Endothelial cell of umbilical vein (primary cell): Measurements from ENCODE around the gene ARG1. TPM values are rescaled to one million over a fixed set of nuclear protein-coding genes. Genes with fewer than 3 reads are reported as not detected.

Experiments
- BruUV-seq: library from RNA; stranded (reverse); fragments of 400-500 nt; replicated peaks from 2 replicates; lab custom pipeline; 2021; lab: Mats Ljungman, UMichigan
- CTCF ChIA-PET: fragments of 300-600, 350-600 bp; sonication (Branson Sonifier 250); formaldehyde crosslinking; loops from one replicate; lab custom pipeline; 2021; ENCODE audit warnings: antibody characterized with exemption, inconsistent platforms; lab: Charles Lee
- POLR2A ChIA-PET: fragments of 300-600, 350-600 bp; sonication (Branson Sonifier 250); formaldehyde crosslinking; loops from one replicate; lab custom pipeline; 2021; ENCODE audit warnings: antibody characterized with exemption, inconsistent platforms; lab: Charles Lee
- DNase-seq: peaks from one replicate; pipeline ENCODE4 v3.0.0-alpha.2; 2011; ENCODE audit warnings: low read depth, low spot score
- FAIRE-seq: peaks from 2 replicates; lab custom pipeline; 2011; peaks lifted over from hg19 to GRCh38; lab: Jason Lieb, UNC
- H2AFZ ChIP-seq: 2 replicates; pipeline ENCODE4 v1.6.0; 2012; ENCODE audit warnings: low read depth, low read length, control low read depth, inconsistent platforms
- H3K27ac ChIP-seq: 2 replicates; pipeline ENCODE4 v1.5.1; 2011; ENCODE audit warnings: low read depth, mild to moderate bottlenecking, control low read depth, low read length, moderate library complexity; ENCODE audit not compliant: insufficient read depth
- H3K27me3 ChIP-seq, 2 experiments: 2 replicates each; pipeline versions ENCODE4 v1.6.0 to v1.6.1; 2011; ENCODE audit warnings: low read length in 2 of 2, mixed read lengths in 1 of 2; ENCODE audit not compliant: control insufficient read depth in 2 of 2, insufficient read depth in 2 of 2
- H3K36me3 ChIP-seq, 2 experiments: 2 replicates in 1 of 2; 3 replicates in 1 of 2; pipeline ENCODE4 v1.5.1; 2011; ENCODE audit warnings: low read length in 2 of 2, mild to moderate bottlenecking in 1 of 2, moderate library complexity in 1 of 2; ENCODE audit not compliant: control insufficient read depth in 2 of 2, insufficient read depth in 2 of 2; ENCODE audit errors: extremely low read depth in 1 of 2
- H3K4me1 ChIP-seq: 3 replicates; pipeline ENCODE4 v1.5.1; 2011; ENCODE audit warnings: mild to moderate bottlenecking, low read length; ENCODE audit not compliant: control insufficient read depth, insufficient read depth; ENCODE audit errors: extremely low read depth
- H3K4me2 ChIP-seq: 2 replicates; pipeline ENCODE4 v1.6.1; 2011; ENCODE audit warnings: low read length, control low read depth, mixed read lengths; ENCODE audit not compliant: insufficient read depth
- H3K4me3 ChIP-seq, 3 experiments: fragments of 200-600 bp in 1 of 3; sonication (generic), shearing (Covaris generic) in 1 of 3; replicated peaks in 1 of 3; 2 replicates each; pipeline ENCODE4 v1.5.1; 2011 to 2016; ENCODE audit warnings: control low read depth in 3 of 3, low read length in 3 of 3, mild to moderate bottlenecking in 2 of 3, inconsistent platforms in 1 of 3, low read depth in 1 of 3, moderate library complexity in 1 of 3; ENCODE audit not compliant: insufficient read depth in 1 of 3
- H3K79me2 ChIP-seq: 2 replicates; pipeline ENCODE4 v1.6.0; 2012; ENCODE audit warnings: low read length, inconsistent platforms; ENCODE audit not compliant: control insufficient read depth, insufficient read depth
- H3K9ac ChIP-seq: replicated peaks from 2 replicates; pipeline ENCODE3; 2011; ENCODE audit warnings: low read length, control low read depth; ENCODE audit not compliant: insufficient read depth; ENCODE audit errors: extremely low read depth
- H3K9me1 ChIP-seq: replicated peaks from 3 replicates; pipeline ENCODE4 v1.6.0; 2011; ENCODE audit warnings: mild to moderate bottlenecking, low read length; ENCODE audit not compliant: control insufficient read depth, insufficient read depth; ENCODE audit errors: extremely low read depth
- H3K9me3 ChIP-seq: replicated peaks from 2 replicates; pipeline ENCODE4 v1.5.1; 2012; ENCODE audit warnings: low read length, inconsistent platforms; ENCODE audit not compliant: control insufficient read depth, insufficient read depth
- H4K20me1 ChIP-seq: replicated peaks from 2 replicates; pipeline ENCODE3; 2011; ENCODE audit warnings: mild to moderate bottlenecking, low read length; ENCODE audit not compliant: control insufficient read depth, insufficient read depth; ENCODE audit errors: extremely low read depth
- CTCF ChIP-seq, 2 donors: IDR thresholded peaks; 1 replicate in 1 of 2; 2 replicates in 1 of 2; pipeline ENCODE4 v1.5.1; 2011; ENCODE audit warnings: low read length in 2 of 2, mild to moderate bottlenecking in 2 of 2, moderate library complexity in 2 of 2, control low read depth in 1 of 2, inconsistent platforms in 1 of 2, low read depth in 1 of 2; ENCODE audit not compliant: insufficient read depth in 1 of 2; ENCODE audit errors: extremely low read depth in 1 of 2
- EZH2 ChIP-seq: IDR thresholded peaks from 2 replicates; pipeline ENCODE4 v1.6.1; 2012; ENCODE audit warnings: borderline replicate concordance, low read depth, mild to moderate bottlenecking, moderate library complexity, low read length, inconsistent platforms; ENCODE audit not compliant: severe bottlenecking
- FOS ChIP-seq: IDR thresholded peaks from 2 replicates; pipeline ENCODE4 v1.6.1; 2011; ENCODE audit warnings: mild to moderate bottlenecking, low read length, moderate library complexity, borderline replicate concordance; ENCODE audit not compliant: insufficient read depth
- GATA2 ChIP-seq: IDR thresholded peaks from 2 replicates; pipeline ENCODE4 v1.7.0; 2011; ENCODE audit warnings: low read depth, mild to moderate bottlenecking, moderate library complexity, mixed read lengths, low read length; ENCODE audit not compliant: insufficient read length, insufficient read depth
- JUN ChIP-seq: IDR thresholded peaks from 2 replicates; pipeline ENCODE4 v1.6.1; 2011; ENCODE audit warnings: borderline replicate concordance, low read depth; ENCODE audit not compliant: insufficient read length, insufficient read depth
- MAX ChIP-seq: IDR thresholded peaks from 2 replicates; pipeline ENCODE4 v1.6.1; 2011; ENCODE audit not compliant: insufficient read depth, insufficient read length
- MYC ChIP-seq: IDR thresholded peaks from one replicate; pipeline ENCODE4 v1.6.1; 2011; ENCODE audit warnings: mild to moderate bottlenecking, low read depth, low read length
- POLR2A ChIP-seq: IDR thresholded peaks from 2 replicates; pipeline ENCODE4 v1.6.1; 2012; ENCODE audit warnings: low read depth, mild to moderate bottlenecking, control low read depth, low read length
- POLR2AphosphoS5 ChIP-seq: IDR thresholded peaks from 2 replicates; pipeline ENCODE4 v1.6.1; 2012; ENCODE audit warnings: low read depth, mild to moderate bottlenecking, control low read depth, low read length, moderate library complexity; ENCODE audit not compliant: insufficient read depth
- dilution Hi-C: fragments of 300-500 bp; cut with MboI; formaldehyde crosslinking; loops from one replicate; pipeline ENCODE4 v1.15.0; 2019; ENCODE audit warnings: low sequenced_read_pairs; ENCODE audit not compliant: extremely low pct_ligation_motif_present
- intact Hi-C: fragments of 100-400 bp; cut with micrococcal nuclease; formaldehyde crosslinking; loops from one replicate; pipeline ENCODE4 v1.10.0; 2022
- polyA plus RNA-seq, 4 experiments: library from polyadenylated mRNA; depleted of rRNA in 3 of 4; stranded (reverse) in 3 of 4; unstranded in 1 of 4; fragments of >200 nt; gene quantifications; 2 replicates each; pipeline versions ENCODE4 v1.2.1 to v1.2.3, GENCODE V29; 2011 to 2012; ENCODE audit warnings: missing spikeins in 1 of 4
- total RNA-seq: library from RNA; stranded (reverse); gene quantifications from 2 replicates; pipeline ENCODE4 v1.2.3, GENCODE V29; 2021

Gene ARG1
- total and polyA plus RNA-seq, 2 donors (not counting 3 experiments of a cell fraction or from before 2014, with no cell fraction given): not detected

GRCh38 chr6:131613296-131613925 is 40.4 kb downstream of the ARG1 start:
- intact Hi-C loops: loop anchor here (2.0 kb wide), 1 partner anchor 13 kb away; no protein-coding TSS in a partner anchor
- H3K4me3 ChIP-seq: no peak overlapping the region
- no peak overlapping the region for H3K9ac ChIP-seq
- FAIRE-seq: no peak
- BruUV-seq: no TSS peak
- no peaks in the 10 kb centered on the region for H3K79me2 ChIP-seq
- H3K27ac ChIP-seq: no peak overlapping the region
- H4K20me1 ChIP-seq: no peaks in the 10 kb centered on the region
- dilution Hi-C loops: no loop called here
- DNase-seq: no peak
- H3K27me3 ChIP-seq: no peaks in the 10 kb centered on the region
- no peak overlapping the region for H2AFZ ChIP-seq
- TF ChIP-seq CTCF (IDR thresholded peaks at IDR 0.05; ENCODE audit: extremely low read depth in 1 of 2, insufficient read depth in 1 of 2, low read depth in 1 of 2, low read length in 2 of 2) (no peak), MAX (no peak), MYC (no peak), FOS (no peak), JUN (no peak), POLR2A (no peak), POLR2AphosphoS5 (no peak), EZH2 (no peak), GATA2 (no peak)
- ChIA-PET POLR2A (no interaction called here), CTCF (interaction anchor here (1.0 kb wide), 1 partner anchor 15 kb away, joined by 3 read pairs; no protein-coding TSS in a partner anchor)
- H3K36me3 ChIP-seq: peaks cover 15 to 31% of the 10 kb centered on the region in 2 experiments
- no peaks in the 10 kb centered on the region for H3K9me3 ChIP-seq
- H3K4me1 ChIP-seq: no peaks in the 10 kb centered on the region
- no peaks in the 10 kb centered on the region for H3K9me1 ChIP-seq
- H3K4me2 ChIP-seq: no peak overlapping the region
